HG03575 (cell line): ENCODE results near the gene CIB4.

Source experiments
- ATAC-seq: cut with Tn5 transposase; IDR thresholded peaks from one replicate; pipeline ENCODE4 v1.9.1; 2021; ENCODE audit not compliant: unreplicated experiment, insufficient number of reproducible peaks, low FRiP score; ENCODE audit errors: extremely low read depth

CIB4 gene

DNA sequence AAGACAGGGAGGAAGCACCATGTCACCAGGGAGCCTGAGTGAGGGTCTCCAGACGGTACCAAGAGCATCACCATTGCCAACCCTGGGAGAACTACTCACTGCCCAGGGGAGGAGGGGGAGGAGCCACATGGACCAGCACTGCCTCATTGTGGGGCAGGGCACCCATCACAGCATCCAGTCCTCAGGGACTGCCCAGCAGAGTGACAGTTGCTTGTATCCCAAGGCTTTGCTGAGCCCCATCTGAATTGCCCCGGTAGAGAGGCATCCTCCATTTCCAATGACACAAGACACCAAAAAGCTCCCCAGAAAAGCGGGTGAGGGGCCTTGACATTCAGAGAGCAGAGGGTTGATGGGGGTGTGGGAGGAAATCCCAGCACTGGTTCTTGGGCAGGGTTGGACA, 6.8 kb upstream of the CIB4 start:
- ATAC-seq, result no peak

DNA sequence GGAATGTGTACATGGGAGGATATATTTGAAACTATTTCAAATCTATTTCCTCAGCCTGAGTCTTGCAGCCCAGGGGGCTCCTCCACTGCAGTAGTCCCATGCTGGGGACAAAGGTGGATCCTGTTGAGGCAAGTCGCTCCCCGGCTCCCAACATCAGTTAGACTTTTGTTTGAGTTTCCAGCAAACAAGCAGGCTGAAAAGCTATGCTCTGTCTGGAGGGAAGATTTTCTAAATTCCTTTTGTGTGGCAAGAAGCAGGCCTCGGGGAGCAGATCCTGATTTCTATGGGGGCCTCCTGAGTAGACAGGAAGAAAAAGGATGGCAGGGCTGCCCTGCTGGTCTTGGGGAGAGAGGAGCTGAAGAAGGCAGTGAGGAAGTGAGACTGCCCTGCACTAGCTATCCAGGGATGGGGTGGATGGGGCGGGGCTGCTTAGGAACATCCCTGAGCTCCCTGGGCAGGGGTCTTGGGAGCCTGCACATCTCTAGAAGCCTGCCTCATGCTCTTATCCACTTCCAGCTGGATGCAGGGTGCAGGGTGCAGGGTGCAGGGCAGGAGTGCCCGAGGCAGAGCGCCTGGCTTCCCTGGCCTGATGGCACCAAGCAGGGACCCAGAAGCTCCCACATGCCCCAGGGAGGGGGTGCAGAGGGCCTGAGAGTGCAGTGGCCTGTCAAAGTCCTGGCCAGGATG, 6.0 kb upstream of the CIB4 start:
- no peak for ATAC-seq

DNA sequence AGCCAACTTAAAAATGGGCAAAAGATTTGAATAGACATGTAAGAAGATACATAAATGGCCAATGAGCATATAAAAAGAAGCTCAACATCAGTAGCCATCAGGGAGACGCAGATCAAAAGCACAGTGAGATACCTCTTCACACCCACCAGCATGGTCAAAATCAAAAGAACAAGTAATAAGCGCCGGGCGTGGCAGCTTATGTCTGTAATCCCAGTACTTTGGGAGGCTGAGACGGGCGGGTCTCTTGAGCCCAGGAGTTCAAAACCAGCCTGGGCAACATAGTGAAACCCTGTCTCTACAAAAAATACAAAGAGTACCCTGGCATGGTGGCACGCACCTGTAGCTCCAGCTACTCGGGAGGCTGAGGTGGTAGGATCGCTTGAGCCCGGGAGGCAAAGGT, 4.6 kb upstream of the CIB4 start:
- no peak for ATAC-seq

DNA sequence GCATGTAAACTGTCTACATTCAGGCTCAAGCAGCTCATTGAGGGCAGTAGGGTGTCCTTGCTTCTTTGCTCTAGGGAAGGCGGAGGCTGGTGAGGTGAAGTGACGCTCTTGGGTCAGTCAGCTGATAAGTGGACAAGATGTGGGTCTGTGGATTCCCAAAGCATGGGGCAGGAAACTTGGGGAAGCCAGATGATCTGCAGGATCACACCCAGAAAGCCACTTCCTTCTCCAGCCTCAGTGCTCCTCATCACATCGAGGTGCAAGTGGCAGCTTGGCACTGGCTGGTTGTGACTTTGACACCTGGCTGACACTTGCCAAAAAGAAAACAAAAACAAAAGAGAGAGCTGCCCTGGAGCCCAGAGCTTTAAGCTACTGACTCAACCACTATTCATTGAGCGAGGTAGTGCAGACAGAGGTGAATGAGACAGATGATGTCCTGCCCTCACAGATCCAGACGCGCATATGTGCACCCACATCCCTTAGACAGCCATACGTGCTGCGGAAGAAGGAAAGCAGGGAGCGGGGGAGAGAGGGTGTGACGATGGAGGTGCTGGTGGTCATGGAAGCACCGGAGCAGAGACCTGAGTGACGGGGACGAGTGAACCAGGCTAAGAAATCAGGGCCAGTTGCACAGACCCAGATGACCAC, 3.1 kb upstream of the CIB4 start:
- ATAC-seq, result no peak

DNA sequence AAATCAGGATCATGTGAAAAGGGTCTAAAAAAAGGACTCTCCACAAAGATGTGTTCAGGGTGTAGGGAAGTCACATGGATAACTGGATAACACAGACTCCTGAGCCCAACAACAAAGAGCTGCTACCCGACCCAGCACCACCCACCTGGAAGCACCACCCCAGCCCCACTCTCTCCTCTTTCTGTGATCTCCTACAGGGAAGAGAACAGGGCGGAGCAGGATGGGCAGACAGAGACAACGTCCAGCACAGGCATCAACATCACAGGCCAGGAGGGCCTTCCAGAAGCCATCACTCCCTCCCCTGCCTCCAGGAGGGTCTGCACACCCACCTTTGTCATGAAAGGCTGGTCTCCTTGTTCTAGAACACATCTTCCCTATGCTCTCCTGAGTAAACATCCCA, 1.3 kb upstream of the CIB4 start:
- ATAC-seq, result no peak

DNA sequence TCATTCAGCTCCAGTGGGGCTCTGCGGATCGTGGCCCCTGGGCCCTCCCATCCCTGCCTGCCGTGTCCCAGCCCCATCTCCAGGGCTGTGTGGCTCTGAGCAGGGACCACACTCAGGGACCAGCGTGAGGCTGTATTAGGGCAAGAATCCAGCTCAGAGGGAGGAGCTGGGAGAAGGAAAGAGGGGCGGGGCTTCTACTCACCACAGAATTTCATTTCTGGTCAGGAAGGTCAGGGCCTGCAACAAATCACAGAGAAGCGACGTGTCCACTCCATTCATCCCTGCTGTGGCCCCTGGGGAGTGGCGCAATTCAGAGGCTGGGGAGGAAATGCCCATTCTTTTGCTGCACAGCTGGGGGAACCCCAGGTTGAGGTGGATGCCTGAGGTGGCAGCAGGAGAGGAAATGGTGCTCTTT, 828 bp downstream of the CIB4 start:
- no peak for ATAC-seq

DNA sequence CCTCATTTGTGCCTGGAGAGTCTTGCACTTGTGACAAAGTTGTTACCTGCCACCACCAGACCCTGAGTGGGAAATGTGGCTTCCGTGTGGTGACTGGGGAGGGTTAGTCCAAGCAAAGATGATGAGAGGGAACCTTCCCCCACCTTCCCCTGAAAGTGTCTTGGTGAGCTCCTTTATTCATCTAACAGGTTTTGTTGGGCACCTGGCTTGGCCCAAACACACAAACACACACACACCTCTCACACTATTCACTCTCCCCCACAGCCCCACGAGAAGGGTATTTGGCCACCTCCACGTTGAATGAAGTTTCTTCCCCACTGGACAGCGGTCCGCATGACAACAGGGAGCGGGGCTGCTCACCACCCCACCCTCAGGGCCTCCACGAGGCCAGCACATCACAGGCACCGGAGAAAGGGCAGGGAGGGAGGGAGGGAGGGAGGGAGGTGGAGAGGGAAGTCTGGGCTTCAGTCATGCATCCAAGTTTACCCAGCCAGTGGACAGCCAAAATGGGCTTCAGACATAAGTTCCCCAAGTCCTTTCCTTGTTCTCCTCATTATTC, 1.4 kb downstream of the CIB4 start:
- no peak for ATAC-seq

DNA sequence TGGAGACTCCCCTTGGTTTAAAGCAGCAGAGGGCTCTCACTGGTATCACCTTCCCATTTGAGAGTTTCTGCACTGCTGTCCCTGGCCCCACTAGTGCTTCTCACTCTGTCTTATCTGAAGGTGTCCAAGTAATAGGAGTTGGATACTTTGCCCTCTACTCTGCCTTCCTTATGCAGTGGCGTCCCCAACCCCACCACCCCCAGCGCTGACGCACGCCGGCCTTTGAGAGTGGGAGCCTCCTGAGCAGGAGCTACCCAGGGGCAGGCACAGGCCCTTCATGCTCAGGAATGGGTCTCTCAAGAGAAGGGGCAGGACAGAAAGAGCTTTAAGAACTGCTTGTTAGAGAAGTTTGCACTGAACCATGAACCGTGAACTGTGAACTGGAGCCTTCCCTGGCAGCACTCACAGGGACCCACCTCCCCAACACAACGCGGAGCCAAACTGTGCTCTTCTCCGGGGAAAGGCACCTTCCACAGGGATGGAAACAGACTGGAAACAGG, 3.3 kb downstream of the CIB4 start:
- no peak for ATAC-seq

DNA sequence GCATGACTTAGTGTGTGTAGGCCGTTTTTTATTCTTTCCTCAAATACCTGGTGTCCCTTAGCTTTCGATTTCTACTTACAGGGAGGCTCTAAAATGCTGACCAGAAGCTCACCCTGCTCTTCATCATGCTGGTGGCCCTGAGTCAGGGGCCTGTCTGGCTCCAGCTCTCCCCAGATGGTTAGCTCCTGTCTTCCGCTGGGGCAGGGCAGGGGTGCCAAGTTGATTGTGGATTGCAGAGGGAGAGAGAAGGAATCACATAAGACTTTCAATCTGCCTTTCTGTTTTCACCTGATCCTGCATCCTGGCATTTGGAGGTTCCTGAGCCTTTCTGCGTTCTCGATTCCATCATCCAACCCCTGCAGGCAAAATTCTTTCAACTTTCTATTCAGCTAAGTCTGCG, 4.2 kb downstream of the CIB4 start:
- ATAC-seq, result no peak

DNA sequence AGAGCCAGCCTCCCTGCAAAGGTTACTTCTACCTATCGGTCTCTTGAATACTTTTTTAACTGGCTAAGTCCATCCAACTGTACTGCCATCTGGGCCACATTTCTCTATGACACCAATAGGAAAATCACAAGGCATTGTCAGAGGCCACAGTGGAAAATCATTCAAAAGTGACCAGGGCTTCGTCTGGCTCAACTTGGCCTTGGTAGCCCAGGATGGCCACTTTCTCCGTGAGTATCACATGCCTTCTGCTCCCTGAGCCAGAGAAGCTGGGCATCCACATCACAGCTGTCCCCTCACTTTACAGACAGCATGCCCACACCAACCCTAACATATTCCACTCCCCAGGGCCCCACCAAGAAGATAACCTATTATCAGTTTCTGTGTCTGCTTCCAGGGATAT, 5.8 kb downstream of the CIB4 start:
- no peak for ATAC-seq

DNA sequence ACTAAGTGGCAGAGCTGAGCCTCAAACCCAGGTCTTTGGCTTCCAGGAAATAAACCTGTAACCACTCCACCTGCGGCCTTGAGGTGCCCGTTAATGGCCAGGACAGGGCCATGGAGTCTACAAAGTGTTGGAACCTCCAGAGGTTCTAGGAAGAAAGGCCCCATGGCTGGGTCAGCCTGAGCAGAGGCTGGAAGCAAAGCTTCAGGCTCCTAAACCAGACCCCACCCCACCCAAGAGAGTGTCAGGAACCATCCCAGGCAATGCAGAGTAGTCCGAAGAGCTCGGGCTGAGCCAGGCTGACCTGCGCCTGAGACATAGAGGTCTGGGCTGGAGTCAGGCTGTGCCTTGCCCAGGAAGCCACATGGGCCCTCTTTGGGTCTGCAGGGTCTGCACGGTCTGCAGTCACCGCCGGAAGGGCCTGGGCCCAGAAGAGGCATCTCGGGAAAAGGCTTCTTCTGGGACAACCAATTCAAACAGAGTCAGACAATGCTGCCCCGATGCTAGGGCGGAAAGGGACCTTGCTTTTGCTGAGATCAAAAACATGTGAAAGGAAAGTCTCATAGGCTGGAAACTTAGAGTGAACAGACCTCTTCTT, 6.4 kb downstream of the CIB4 start:
- ATAC-seq, result no peak

DNA sequence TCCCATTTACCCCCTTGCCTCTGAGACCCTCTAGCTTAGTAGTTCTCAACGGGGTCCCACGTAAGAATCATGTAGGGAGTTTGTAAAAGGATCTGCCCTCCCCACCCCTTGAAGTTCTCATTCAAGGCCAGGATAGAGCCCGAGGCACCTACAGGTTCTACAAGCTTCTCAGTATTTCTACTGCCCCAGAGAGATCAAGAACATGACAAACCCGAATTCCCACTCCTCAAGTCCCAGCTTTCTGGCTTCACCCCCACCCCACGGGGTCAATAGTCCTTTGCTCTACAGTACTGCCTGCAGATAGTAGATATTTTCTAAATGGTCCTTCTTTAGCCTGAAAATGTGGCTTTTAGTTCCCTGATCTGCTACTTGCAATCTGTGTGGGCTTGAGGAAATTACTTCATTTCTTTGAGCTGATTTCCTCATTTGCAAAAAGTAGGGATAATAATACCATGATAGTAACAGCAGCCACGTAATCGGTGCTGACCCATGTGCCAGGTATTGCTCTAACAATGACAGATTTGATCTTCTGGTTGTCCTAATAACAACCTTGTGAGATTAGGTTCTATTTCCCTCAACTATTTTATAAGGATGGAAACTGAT, 7.1 kb downstream of the CIB4 start:
- no peak for ATAC-seq

DNA sequence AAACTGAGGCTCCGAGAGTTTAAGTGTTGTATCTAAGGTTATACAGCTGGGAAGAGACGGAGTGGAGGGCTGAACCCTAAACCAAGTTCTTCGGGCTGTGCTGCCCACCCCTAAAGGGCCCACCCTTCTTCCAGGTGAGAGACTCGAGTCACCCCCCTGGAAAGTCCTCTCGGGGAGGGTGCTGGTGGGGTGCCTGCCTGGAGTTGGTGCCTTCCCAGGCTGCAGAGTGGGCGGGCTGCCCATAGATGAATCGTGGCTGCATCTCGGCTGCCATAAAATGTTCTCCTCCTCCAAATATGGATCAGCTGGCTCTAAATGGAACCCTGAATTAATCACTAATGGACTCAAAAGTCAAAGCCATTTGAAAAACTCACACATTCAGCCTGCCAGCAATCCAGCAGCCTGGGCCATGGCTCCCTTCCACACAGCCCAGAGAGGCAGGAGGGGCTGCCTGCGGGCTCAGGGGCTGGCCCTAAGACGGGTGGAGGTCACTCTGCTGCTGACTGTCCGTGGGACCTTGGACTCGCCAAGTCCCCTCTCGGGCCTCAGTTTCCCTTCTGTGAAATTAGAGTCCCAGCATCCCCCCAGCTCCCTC, 7.7 kb downstream of the CIB4 start:
- no peak for ATAC-seq

DNA sequence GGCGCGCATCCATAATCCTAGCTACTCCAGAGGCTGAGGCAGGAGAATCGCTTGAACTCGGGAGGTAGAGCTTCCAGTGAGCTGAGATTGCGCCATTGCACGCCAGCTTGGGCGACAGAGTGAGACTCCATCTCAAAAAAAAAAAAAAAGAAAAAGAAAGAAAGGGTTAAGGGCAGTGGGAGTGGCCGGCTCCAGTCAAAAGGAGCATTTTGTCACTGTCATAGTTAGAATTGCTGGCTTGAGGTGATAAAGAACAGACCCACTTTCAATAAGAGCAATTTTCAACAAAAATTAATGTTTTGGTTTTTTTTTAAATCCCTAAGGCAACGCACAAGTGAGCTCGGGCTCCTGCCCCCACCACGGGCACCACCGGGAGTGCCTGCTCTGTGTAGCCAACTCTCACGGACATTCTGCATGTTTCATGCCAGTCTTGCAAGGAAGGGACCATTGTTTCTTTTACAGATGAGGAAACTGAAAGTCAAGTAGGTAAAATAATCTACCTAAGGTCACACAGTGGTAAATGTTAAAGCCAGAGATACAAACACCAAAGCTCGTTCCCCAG, 8.5 kb downstream of the CIB4 start:
- ATAC-seq, result no peak

DNA sequence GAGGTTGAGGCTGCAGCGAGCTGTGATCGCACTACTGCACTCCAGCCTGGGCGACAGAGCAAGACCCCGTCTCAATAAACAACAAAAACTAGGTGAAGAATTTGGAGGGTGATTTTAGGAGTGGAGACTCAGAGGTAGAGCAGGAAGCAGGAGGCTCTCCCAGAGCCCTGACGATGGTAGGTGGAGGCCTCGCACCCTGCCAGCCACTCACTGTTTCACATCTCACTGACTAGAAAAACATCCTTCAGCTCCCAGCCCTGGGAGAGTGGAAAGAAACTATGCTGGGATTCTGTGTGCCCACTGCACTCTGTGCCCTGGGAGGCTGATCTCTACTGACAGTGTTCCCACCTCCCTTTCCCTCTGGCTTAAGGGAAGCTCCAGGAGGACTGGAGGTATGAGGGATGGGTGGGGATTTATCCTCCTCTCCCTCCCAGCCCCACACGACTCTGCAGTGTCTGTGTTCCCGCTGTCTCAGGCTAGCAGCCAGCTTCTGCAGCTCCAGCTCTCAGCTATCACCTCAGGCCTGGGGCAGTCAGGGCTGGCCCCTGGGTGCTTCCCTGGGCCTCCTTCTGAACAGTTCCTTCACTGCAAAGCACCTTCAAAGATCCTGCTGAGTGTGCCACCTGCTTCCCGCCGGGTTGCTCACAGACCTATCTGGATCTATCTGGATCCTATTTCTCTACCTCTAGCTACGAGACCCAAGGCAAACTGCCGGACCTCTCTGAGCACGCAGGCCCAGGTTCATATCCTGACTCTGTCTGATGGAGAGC, 9.6 kb downstream of the CIB4 start:
- ATAC-seq, result no peak

DNA sequence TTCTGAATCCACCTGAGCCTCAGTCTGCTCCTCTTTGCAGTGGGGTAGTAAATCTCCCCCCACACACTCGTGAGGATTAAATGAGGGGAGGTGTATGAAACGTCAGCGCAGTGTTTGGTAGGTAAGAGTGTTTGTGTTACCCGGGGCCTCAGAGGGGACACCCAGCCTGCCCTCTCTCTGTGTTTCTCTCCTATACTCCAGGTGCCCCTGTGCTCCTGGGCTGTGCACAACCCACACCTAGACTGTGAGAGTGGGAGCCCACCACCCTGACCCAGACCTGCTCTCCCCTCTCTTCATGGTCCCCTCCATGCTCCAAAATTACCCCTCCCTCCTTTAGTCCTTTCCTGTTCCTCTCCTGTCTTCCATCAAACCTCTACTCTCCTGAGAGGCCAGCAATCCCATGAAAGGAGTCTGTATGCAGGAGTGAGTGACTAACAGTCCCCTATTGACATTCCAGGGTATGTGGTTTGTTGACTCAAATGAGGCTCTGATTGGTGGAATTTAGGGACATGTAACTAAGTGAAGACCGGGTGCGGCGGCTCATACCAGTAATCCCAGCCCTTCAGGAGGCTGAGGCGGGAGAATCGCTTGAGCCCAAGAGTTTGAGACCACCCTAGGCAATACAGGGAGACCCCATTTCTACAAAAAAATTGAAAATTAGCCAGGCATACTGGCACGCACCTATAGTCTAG, 10.4 kb downstream of the CIB4 start:
- no peak for ATAC-seq

DNA sequence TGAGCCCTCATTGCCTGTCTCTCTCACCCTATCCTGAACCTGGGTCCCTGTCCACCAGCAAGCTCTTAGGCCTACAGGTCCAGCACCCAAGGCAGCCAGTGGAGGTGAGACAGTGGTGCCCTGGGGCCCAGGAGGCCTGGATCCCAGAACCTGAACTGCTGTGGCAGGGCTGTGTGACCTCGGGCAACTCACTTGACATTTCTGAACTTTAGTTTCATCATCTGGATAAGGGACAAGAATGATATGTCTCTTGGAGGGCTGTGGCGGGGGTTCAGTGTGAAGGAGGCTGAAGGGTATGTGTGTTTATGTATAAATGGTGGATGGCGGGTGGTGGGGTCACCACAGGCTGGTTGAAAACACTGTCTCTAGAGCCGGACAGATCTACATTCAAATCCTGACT, 10.9 kb downstream of the CIB4 start:
- ATAC-seq, result no peak

DNA sequence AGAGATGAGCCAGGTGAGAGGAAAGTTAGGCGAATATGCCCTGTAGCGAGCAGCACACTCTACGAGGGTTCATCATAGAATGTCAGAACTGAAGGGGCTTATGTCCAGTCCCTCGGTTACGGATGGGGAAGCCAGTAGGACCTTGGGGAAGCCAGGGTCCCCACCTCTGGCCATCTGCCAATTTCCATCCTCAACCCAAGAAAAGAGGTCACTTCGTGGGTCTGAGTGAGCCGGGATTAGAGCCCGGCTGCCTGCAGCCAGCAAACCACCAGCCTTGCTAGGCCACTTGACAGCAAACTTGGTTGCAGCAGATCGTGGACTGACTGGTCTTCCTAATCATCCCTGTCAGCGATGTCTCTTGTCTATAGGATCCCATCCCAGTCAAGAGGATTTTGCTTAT, 11.4 kb downstream of the CIB4 start:
- ATAC-seq, result no peak
